ENCODE results near the gene TNFRSF14. TPM values are rescaled to one million over a fixed set of nuclear protein-coding genes. Genes with fewer than 3 reads are reported as not detected.

The TNFRSF14 gene
- total RNA-seq (2022; extraction: Qiagen RNA extraction): 0.09 to 0.35 TPM (median 0.16 TPM) in 5 replicates

DNA sequence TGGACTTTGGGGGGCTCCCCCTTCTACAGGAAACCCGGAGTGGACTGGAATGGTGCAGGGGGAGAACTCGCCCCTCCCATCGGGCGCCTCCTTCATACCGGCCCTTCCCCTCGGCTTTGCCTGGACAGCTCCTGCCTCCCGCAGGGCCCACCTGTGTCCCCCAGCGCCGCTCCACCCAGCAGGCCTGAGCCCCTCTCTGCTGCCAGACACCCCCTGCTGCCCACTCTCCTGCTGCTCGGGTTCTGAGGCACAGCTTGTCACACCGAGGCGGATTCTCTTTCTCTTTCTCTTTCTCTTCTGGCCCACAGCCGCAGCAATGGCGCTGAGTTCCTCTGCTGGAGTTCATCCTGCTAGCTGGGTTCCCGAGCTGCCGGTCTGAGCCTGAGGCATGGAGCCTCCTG lies at the start of gene TNFRSF14:
TNFRSF14 (plus strand) TSS at position 95 of the 401 bp plus-strand sequence; CDS start at position 389, 294 bp downstream.

GRCh38 chr1:2525920-2526823 lies 30.0 kb upstream of the TNFRSF14 start, which contains the start of gene PANK4:
PANK4 (minus strand) TSS chr1:2526596; CDS start chr1:2526587, 9 bp downstream.

GRCh38 chr1:2529784-2530512 lies 26.2 kb upstream of the TNFRSF14 start, which contains the start of gene HES5:
HES5 (minus strand) TSS chr1:2530263; CDS start chr1:2530164, 99 bp downstream.

GRCh38 chr1:2586154-2587070 lies 30.2 kb downstream of the TNFRSF14 start, which contains the start of gene PRXL2B:
PRXL2B (plus strand) TSS chr1:2586777; CDS start chr1:2586886, 109 bp downstream.

Other genes starting within 250 kb of the TNFRSF14 start
- 5.7 to 7.3 TPM (median 6.6 TPM) in 5 replicates for gene MORN1, start 164.8 kb upstream of the TNFRSF14 start, total RNA-seq (2022; extraction: Qiagen RNA extraction)
- 96.2 to 125 TPM (median 119 TPM) in 5 replicates for gene RER1, start 164.5 kb upstream of the TNFRSF14 start, total RNA-seq (2022; extraction: Qiagen RNA extraction)
- gene PEX10, start 143.8 kb upstream of the TNFRSF14 start, total RNA-seq (2022; extraction: Qiagen RNA extraction): 18.3 to 25.1 TPM (median 23.5 TPM) in 5 replicates
- 0.16 to 0.33 TPM (median 0.28 TPM) in 5 replicates for gene PLCH2, start 80.1 kb upstream of the TNFRSF14 start, total RNA-seq (2022; extraction: Qiagen RNA extraction)
- 9.4 to 14.0 TPM (median 12.1 TPM) in 5 replicates for gene PANK4, start 29.8 kb upstream of the TNFRSF14 start, total RNA-seq (2022; extraction: Qiagen RNA extraction)
- gene HES5, start 26.1 kb upstream of the TNFRSF14 start, total RNA-seq (2022; extraction: Qiagen RNA extraction): not detected in 5 replicates
- gene PRXL2B, start 30.4 kb downstream of the TNFRSF14 start, total RNA-seq (2022; extraction: Qiagen RNA extraction): 17.3 to 26.0 TPM (median 22.0 TPM) in 5 replicates
- gene MMEL1, start 76.6 kb downstream of the TNFRSF14 start, total RNA-seq (2022; extraction: Qiagen RNA extraction): 0.18 TPM in 1 of 5 replicates, not detected in the others
- gene TTC34, start 245.3 kb downstream of the TNFRSF14 start, total RNA-seq (2022; extraction: Qiagen RNA extraction): 0.02 to 0.06 TPM (median 0.04 TPM) in 5 replicates

Data from A549 treated with CORT108297 at 1 μM for 4 hours (cell line).